Prostate gland (tissue), 2 donors: ENCODE measurements around the gene PGBD5. TPM values are rescaled to one million over a fixed set of nuclear protein-coding genes. Genes with fewer than 3 reads are reported as not detected.
A peak's percentile ranks its signal among the peaks of the same experiment; 100 is the strongest.

Experiments
- DNase-seq: peaks from one replicate; pipeline ENCODE4 v3.0.0-alpha.2; 2019; ENCODE audit warnings: low spot score
- H3K27ac ChIP-seq, 2 donors: fragments of 200-600 bp; sonication (generic); 2 replicates each; pipeline ENCODE4 v1.5.1; 2017 to 2019
- H3K27me3 ChIP-seq: fragments of 200-600 bp; sonication (generic); replicated peaks from 2 replicates; pipeline ENCODE4 v1.5.1; 2019; ENCODE audit not compliant: insufficient read depth
- H3K36me3 ChIP-seq, 2 donors: fragments of 200-600 bp; sonication (generic); 1 replicate in 1 of 2; 2 replicates in 1 of 2; pipeline versions ENCODE4 v1.5.1 to v1.8.1; 2017 to 2019
- H3K4me1 ChIP-seq: fragments of 200-600 bp; sonication (generic); replicated peaks from 2 replicates; pipeline ENCODE4 v1.5.1; 2019
- H3K4me3 ChIP-seq, 2 donors: fragments of 200-600 bp; sonication (generic); 2 replicates each; pipeline ENCODE4 v1.5.1; 2017 to 2019
- H3K9me3 ChIP-seq: fragments of 200-600 bp; sonication (generic); 2 replicates; pipeline ENCODE4 v1.5.1; 2017
- CTCF ChIP-seq, 4 experiments: fragments of 200-600 bp in 2 of 4; fragments of 450-650 bp in 2 of 4; sonication (generic) in 2 of 4; IDR thresholded peaks; 1 replicate in 3 of 4; 2 replicates in 1 of 4; pipeline ENCODE4 v1.5.1; 2016 to 2019; ENCODE audit warnings: antibody characterized with exemption in 4 of 4, mild to moderate bottlenecking in 2 of 4, moderate library complexity in 2 of 4
- POLR2A ChIP-seq: fragments of 450-650 bp; IDR thresholded peaks from one replicate; pipeline ENCODE4 v1.6.1; 2016; ENCODE audit warnings: antibody characterized with exemption, mild to moderate bottlenecking
- POLR2AphosphoS5 ChIP-seq: sonication (generic); formaldehyde crosslinking; IDR thresholded peaks from one replicate; pipeline ENCODE4 v1.6.1; 2017; ENCODE audit warnings: antibody characterized with exemption
- WGBS: methylation state at CpG from one replicate; pipeline ENCODE4 v1.1.5; 2018; 5-methylcytosine and 5-hydroxymethylcytosine counted together
- intact Hi-C: fragments of 100-400 bp; cut with DNase I; formaldehyde crosslinking; loops from one replicate; pipeline ENCODE4 v1.14.2; 2022
- total RNA-seq, 2 donors: library from RNA; depleted of rRNA; stranded (reverse); fragments of >200 nt; gene quantifications; one replicate each; pipeline ENCODE4 v1.1.0, GENCODE V29; 2016

Gene PGBD5
- total RNA-seq, 2 donors from 2014 or later = 0.55 to 8.8 TPM

DNA sequence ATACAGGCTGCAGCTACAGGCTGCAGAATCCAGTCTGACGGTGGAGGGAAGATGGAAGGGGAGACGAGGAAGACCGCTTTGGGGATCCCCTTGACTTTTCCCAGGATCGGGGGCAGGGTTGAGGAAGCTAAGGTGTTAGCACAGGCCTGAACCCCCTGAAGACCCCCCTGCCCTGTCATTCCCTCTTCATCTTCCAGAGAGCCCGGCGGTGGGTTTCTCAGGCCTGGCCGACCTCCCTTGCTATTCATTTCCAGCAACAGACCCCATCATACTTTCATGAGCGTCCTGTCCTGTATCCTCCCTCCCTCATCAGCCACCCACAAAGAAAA lies 112.0 kb downstream of the PGBD5 start:
- Histone ChIP-seq H3K9me3 (no peaks in the 10 kb centered on the region), H3K36me3 (no peaks in the 10 kb centered on the region), H3K4me1 (no peaks in the 10 kb centered on the region), H3K4me3 (no peak overlapping the region), H3K27me3 (no peaks in the 10 kb centered on the region), H3K27ac (no peak overlapping the region)
- DNase-seq = no peak
- TF ChIP-seq POLR2A (no peak), POLR2AphosphoS5 (no peak), CTCF (IDR thresholded peaks at IDR 0.05) (no peak)
- WGBS = 79% methylated on average over 8 of the region's 8 CpGs
- intact Hi-C loops = no loop called here

DNA sequence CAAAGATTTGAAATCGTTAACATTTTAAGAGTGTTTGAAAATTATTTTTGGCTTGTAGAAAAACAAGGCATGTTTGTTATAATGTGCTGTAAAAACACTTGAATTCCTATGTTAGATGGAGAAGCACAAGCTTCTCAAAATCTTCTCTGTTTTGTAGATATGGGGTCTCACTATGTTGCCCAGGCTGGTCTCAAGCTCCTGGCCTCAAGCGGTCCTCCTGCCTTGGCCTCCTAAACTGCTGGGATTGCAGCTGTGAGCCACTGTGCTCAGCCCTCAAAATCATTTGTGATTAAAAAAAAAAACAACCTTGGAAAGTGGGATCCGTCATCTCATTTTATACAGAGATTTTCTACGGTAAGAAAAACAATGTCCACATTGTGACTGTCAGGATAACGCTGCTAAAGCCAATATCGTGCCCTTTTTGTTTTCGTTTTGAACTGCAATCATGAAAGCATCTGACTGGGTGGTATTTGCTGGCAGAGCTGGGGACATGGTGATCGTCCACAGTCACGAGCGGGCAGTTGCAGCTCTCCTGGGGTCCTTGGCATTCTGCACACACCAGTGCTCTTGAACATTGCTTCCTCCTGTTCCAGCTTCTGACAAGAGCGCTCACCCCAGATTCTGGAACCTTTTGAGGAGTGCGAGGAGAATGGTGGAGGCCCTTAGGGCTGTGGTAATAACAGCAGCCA lies 112.5 kb downstream of the PGBD5 start:
- intact Hi-C loops = no loop called here
- H3K27me3 ChIP-seq = no peaks in the 10 kb centered on the region
- H3K36me3 ChIP-seq = no peaks in the 10 kb centered on the region
- DNase-seq = no peak
- 72% methylated on average over 12 of the region's 12 CpGs for WGBS
- TF ChIP-seq POLR2A (no peak), POLR2AphosphoS5 (no peak), CTCF (IDR thresholded peaks at IDR 0.05) (no peak)
- no peak overlapping the region for H3K27ac ChIP-seq
- H3K4me3 ChIP-seq = no peak overlapping the region
- no peaks in the 10 kb centered on the region for H3K9me3 ChIP-seq
- no peaks in the 10 kb centered on the region for H3K4me1 ChIP-seq

DNA sequence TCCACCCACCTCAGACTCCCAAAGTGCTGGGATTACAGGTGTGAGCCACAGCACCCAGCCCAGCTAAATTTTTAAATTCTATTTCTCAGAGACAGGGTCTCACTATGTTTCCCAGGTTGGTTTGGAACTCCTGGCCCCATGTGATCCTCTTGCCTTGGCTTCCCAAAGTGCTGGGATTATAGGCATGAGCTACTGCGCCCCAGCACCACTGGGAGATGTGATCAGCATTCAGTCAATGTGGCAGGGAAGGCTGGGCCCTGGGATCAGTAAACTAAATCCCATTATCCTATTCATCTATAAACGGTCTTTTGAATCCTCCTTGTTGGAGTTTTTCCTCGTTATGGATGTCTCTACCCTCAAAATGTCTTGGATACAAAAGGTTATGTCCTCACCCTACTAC lies 113.5 kb downstream of the PGBD5 start:
- Histone ChIP-seq H3K36me3 (no peaks in the 10 kb centered on the region), H3K9me3 (no peaks in the 10 kb centered on the region), H3K27ac (no peak overlapping the region), H3K4me3 (no peak overlapping the region), H3K4me1 (no peaks in the 10 kb centered on the region), H3K27me3 (no peaks in the 10 kb centered on the region)
- intact Hi-C loops = no loop called here
- TF ChIP-seq POLR2AphosphoS5 (no peak), CTCF (IDR thresholded peaks at IDR 0.05) (no peak), POLR2A (no peak)
- no peak for DNase-seq
- 45% methylated on average over 3 of the region's 3 CpGs for WGBS

GRCh38 chr1:230310381-230311163 lies 115.6 kb downstream of the PGBD5 start:
- no peak overlapping the region for H3K4me3 ChIP-seq
- intact Hi-C loops = loop anchor here (2.0 kb wide), 1 partner anchor 650 kb away; no protein-coding TSS in a partner anchor
- no peaks in the 10 kb centered on the region for H3K36me3 ChIP-seq
- no peak overlapping the region for H3K27ac ChIP-seq
- TF ChIP-seq POLR2A (no peak), POLR2AphosphoS5 (peak; percentile 62), CTCF (IDR thresholded peaks at IDR 0.05) (peak; percentile 74 to 91 (median 88))
- H3K9me3 ChIP-seq = no peaks in the 10 kb centered on the region
- H3K27me3 ChIP-seq = no peaks in the 10 kb centered on the region
- WGBS = 34% methylated on average over 14 of the region's 14 CpGs
- DNase-seq = peak; percentile 69
- H3K4me1 ChIP-seq = no peaks in the 10 kb centered on the region
